Adrenal gland (tissue), 12 donors: ENCODE results near the gene DLGAP1. TPM values are rescaled to one million over a fixed set of nuclear protein-coding genes. Genes with fewer than 3 reads are reported as not detected.

Source experiments
- DNase-seq, 7 donors: peaks; one replicate each; pipeline ENCODE4 v3.0.0-alpha.2; 2019 to 2020
- H3K27ac ChIP-seq, 5 donors: fragments of 200-600 bp; sonication (generic) in 4 of 5; 1 replicate in 3 of 5; 2 replicates in 2 of 5; pipeline versions ENCODE4 v1.5.1 to v1.8.0; 2016 to 2020; ENCODE audit warnings: mild to moderate bottlenecking in 1 of 5
- H3K27me3 ChIP-seq: fragments of 200-600 bp; 2 replicates; pipeline ENCODE4 v1.8.0; 2021
- H3K36me3 ChIP-seq, 2 donors: fragments of 200-600 bp; replicated peaks in 1 of 2; 1 replicate in 1 of 2; 2 replicates in 1 of 2; pipeline versions ENCODE4 v1.5.1 to v1.8.0; 2018 to 2022
- H3K4me1 ChIP-seq, 2 donors: fragments of 200-600 bp; replicated peaks in 1 of 2; 1 replicate in 1 of 2; 2 replicates in 1 of 2; pipeline versions ENCODE4 v1.5.1 to v1.8.0; 2018 to 2021
- H3K4me3 ChIP-seq, 4 donors: fragments of 200-600 bp; sonication (generic) in 3 of 4; one replicate each; pipeline ENCODE4 v1.5.1; 2016 to 2018
- H3K9me3 ChIP-seq, 3 donors: fragments of 200-600 bp; sonication (generic) in 1 of 3; replicated peaks in 1 of 3; 1 replicate in 2 of 3; 2 replicates in 1 of 3; pipeline versions ENCODE4 v1.5.1 to v1.8.0; 2016 to 2021
- CTCF ChIP-seq, 6 experiments: fragments of 450-650 bp in 4 of 6; fragments of 200-600 bp in 2 of 6; sonication (generic) in 1 of 6; IDR thresholded peaks; 1 replicate in 5 of 6; 2 replicates in 1 of 6; pipeline versions ENCODE4 v1.5.1 to v1.8.0; 2016 to 2021; ENCODE audit warnings: antibody characterized with exemption in 6 of 6, mild to moderate bottlenecking in 2 of 6, moderate library complexity in 1 of 6
- POLR2A ChIP-seq, 2 donors: fragments of 450-650 bp; IDR thresholded peaks; one replicate each; pipeline ENCODE4 v1.6.1; 2017; ENCODE audit warnings: antibody characterized with exemption in 2 of 2, mild to moderate bottlenecking in 2 of 2, moderate library complexity in 1 of 2
- WGBS, 4 donors: extraction: QIAGEN DNeasy Blood & Tissue Kit in 2 of 4; methylation state at CpG; one replicate each; pipeline versions ENCODE4 v1.1.5 to v1.1.7; 2013 to 2017; 5-methylcytosine and 5-hydroxymethylcytosine counted together
- intact Hi-C, 2 donors: fragments of 100-400 bp; cut with DNase I; formaldehyde crosslinking; loops; one replicate each; pipeline versions ENCODE4 v1.14.1 to v1.15.0; 2022 to 2023
- polyA plus RNA-seq, 3 donors: library from polyadenylated mRNA; stranded (reverse); fragments of 200-250 nt in 2 of 3; fragments of 350-450 nt in 1 of 3; fragmentation: Illumina TruSeq in 1 of 3; extraction: RNeasy Lipid Tissue Mini Kit (QIAGEN cat#74804) in 1 of 3; gene quantifications; one replicate each; pipeline ENCODE4 v1.2.3, GENCODE V29; 2013 to 2014
- total RNA-seq, 9 donors: library from RNA; depleted of rRNA in 4 of 9; stranded (reverse); fragments of >200 nt in 4 of 9; fragments of 120-200 nt in 1 of 9; fragmentation: NEBNext Ultra II Directional in 1 of 9; extraction: Animal tissue kit (Norgen Biotek cat#: 25700) in 1 of 9; gene quantifications; one replicate each; pipeline versions ENCODE4 v1.1.0 to v1.2.4, GENCODE V29; 2013 to 2023
- donor health status: healthy with polysubstance abuse.
- donor health status: Bipolar disorder and iron deficiency.
- donor health status: DM: yes; HTN: yes; CAD: no.
- donor health status: DM: no; HTN: no; CAD: no.
- donor health status: DM: no; HTN: no; CAD: no.
- donor health status: DM: yes; HTN: yes; CAD: no.

Gene DLGAP1
- total and polyA plus RNA-seq, 12 donors: 1.7 to 30.9 (median 12.9) TPM

- TF ChIP-seq POLR2A (IDR thresholded peaks at IDR 0.05) (no peak), CTCF (IDR thresholded peaks at IDR 0.05) (no peak)
- Histone ChIP-seq H3K9me3 (no peaks in the 10 kb centered on the region), H3K27ac (peak overlapping the region in 1 of 5 donors; percentile 2), H3K36me3 (no peaks in the 10 kb centered on the region), H3K4me3 (no peak overlapping the region), H3K27me3 (no peaks in the 10 kb centered on the region), H3K4me1 (peaks cover 6 to 29% of the 10 kb centered on the region in 2 donors)
- intact Hi-C loops: no loop called here
- no peak for DNase-seq
- WGBS, 4 donors: 80 to 86% (median 82%) methylated on average over 2 of the region's 2 CpGs
Observed at GRCh38 chr18:3725115-3725514, 730.0 kb downstream of the DLGAP1 start.

GRCh38 chr18:3723554-3723953, 731.6 kb downstream of the DLGAP1 start:
- no peaks in the 10 kb centered on the region for H3K27me3 ChIP-seq
- peak overlapping the region in 2 of 5 donors; percentile 26 to 55 for H3K27ac ChIP-seq
- no peaks in the 10 kb centered on the region for H3K9me3 ChIP-seq
- H3K4me3 ChIP-seq: no peak overlapping the region
- peak in 1 of 7 donors; percentile 39 for DNase-seq
- H3K36me3 ChIP-seq: no peaks in the 10 kb centered on the region
- H3K4me1 ChIP-seq: peaks cover 6 to 29% of the 10 kb centered on the region in 2 donors
- intact Hi-C loops: no loop called here
- TF ChIP-seq CTCF (IDR thresholded peaks at IDR 0.05) (no peak), POLR2A (IDR thresholded peaks at IDR 0.05) (no peak)

GRCh38 chr18:3722649-3723433, 732.3 kb downstream of the DLGAP1 start:
- Histone ChIP-seq H3K9me3 (no peaks in the 10 kb centered on the region), H3K27me3 (no peaks in the 10 kb centered on the region), H3K4me1 (peaks cover 6 to 29% of the 10 kb centered on the region in 2 donors), H3K4me3 (no peak overlapping the region), H3K36me3 (no peaks in the 10 kb centered on the region), H3K27ac (peak overlapping the region in 2 of 5 donors; percentile 26 to 55)
- no peak for DNase-seq
- WGBS, 4 donors: 31 to 44% (median 41%) methylated on average over 5 of the region's 5 CpGs
- TF ChIP-seq CTCF (IDR thresholded peaks at IDR 0.05) (no peak), POLR2A (IDR thresholded peaks at IDR 0.05) (no peak)
- intact Hi-C loops: no loop called here

GRCh38 chr18:3721771-3722648, 733.1 kb downstream of the DLGAP1 start:
- no peaks in the 10 kb centered on the region for H3K27me3 ChIP-seq
- peak in 1 of 7 donors; percentile 23 for DNase-seq
- H3K4me3 ChIP-seq: no peak overlapping the region
- intact Hi-C loops: no loop called here
- H3K36me3 ChIP-seq: no peaks in the 10 kb centered on the region
- 39 to 46% (median 43%) methylated on average over 7 of the region's 7 CpGs for WGBS, 4 donors
- H3K9me3 ChIP-seq: no peaks in the 10 kb centered on the region
- TF ChIP-seq CTCF (IDR thresholded peaks at IDR 0.05) (no peak), POLR2A (IDR thresholded peaks at IDR 0.05) (no peak)
- H3K27ac ChIP-seq: peak overlapping the region in 2 of 5 donors; percentile 50 to 55
- peaks cover 6 to 29% of the 10 kb centered on the region in 2 donors for H3K4me1 ChIP-seq
